Measurements from ENCODE around the gene AEBP2.

DNA sequence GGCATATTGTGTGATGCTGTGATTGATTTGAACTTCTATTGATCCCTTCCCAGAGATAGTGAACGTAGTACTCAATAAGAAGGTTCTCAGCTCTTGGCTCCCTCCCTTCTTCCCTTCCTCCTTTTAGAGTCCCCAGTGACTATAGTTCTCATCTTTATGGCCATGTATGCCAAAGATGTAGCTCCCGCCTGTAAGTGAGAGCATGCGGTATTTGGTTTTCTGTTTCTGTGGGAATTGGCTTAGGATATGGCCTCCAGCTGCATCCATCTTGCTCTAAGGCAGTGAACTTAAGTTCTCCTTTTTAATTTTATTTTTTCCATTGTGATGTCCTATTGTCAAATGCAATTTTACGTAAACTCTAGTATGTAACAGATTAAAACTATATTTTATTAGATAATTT, 109.5 kb downstream of the AEBP2 start:
- TF ChIP-seq, protein P1, sequence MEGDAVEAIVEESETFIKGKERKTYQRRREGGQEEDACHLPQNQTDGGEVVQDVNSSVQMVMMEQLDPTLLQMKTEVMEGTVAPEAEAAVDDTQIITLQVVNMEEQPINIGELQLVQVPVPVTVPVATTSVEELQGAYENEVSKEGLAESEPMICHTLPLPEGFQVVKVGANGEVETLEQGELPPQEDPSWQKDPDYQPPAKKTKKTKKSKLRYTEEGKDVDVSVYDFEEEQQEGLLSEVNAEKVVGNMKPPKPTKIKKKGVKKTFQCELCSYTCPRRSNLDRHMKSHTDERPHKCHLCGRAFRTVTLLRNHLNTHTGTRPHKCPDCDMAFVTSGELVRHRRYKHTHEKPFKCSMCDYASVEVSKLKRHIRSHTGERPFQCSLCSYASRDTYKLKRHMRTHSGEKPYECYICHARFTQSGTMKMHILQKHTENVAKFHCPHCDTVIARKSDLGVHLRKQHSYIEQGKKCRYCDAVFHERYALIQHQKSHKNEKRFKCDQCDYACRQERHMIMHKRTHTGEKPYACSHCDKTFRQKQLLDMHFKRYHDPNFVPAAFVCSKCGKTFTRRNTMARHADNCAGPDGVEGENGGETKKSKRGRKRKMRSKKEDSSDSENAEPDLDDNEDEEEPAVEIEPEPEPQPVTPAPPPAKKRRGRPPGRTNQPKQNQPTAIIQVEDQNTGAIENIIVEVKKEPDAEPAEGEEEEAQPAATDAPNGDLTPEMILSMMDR (conservative IDR thresholded peaks at IDR 0.05): no peak
- TF ChIP-seq ZFX (IDR thresholded peaks at IDR 0.05): no peak
